Ascending aorta (tissue), 2 donors: Measurements from ENCODE around the gene GOLGA3. TPM values are rescaled to one million over a fixed set of nuclear protein-coding genes. Genes with fewer than 3 reads are reported as not detected.
"Not testable (repeated sequence)": the region's sequence is repeated elsewhere in the genome, so short reads cannot be mapped to it uniquely, and the experiment has no call there.

Experiments
- DNase-seq, 2 donors: peaks; one replicate each; pipeline ENCODE4 v3.0.0-alpha.2; 2019; ENCODE audit warnings: low spot score in 2 of 2
- H3K27ac ChIP-seq, 2 donors: fragments of 200-600 bp; sonication (generic); one replicate each; pipeline ENCODE4 v1.5.1; 2016 to 2017; ENCODE audit warnings: mild to moderate bottlenecking in 1 of 2
- H3K27me3 ChIP-seq: fragments of 200-600 bp; sonication (generic); one replicate; pipeline ENCODE4 v1.5.1; 2017
- H3K36me3 ChIP-seq, 2 donors: fragments of 200-600 bp; sonication (generic); one replicate each; pipeline ENCODE4 v1.5.1; 2016
- H3K4me1 ChIP-seq, 2 donors: fragments of 200-600 bp; sonication (generic); one replicate each; pipeline ENCODE4 v1.5.1; 2016 to 2017; ENCODE audit warnings: mild to moderate bottlenecking in 1 of 2
- H3K4me3 ChIP-seq, 2 donors: fragments of 200-600 bp; sonication (generic); one replicate each; pipeline ENCODE4 v1.5.1; 2016 to 2017; ENCODE audit warnings: mild to moderate bottlenecking in 1 of 2
- H3K9me3 ChIP-seq, 2 donors: fragments of 200-600 bp; sonication (generic); one replicate each; pipeline ENCODE4 v1.5.1; 2016
- intact Hi-C: fragments of 100-400 bp; cut with DNase I; formaldehyde crosslinking; loops from one replicate; pipeline ENCODE4 v1.15.1; 2023
- total RNA-seq: library from RNA; depleted of rRNA; stranded (reverse); fragments of >200 nt; gene quantifications from one replicate; pipeline ENCODE4 v1.1.0, GENCODE V29; 2016
- TF ChIP-seq, protein P1 (sequence below), 3 experiments: fragments of 200-600 bp in 2 of 3; fragments of 450-650 bp in 1 of 3; sonication (generic) in 2 of 3; IDR thresholded peaks; one replicate each; pipeline ENCODE4 v1.5.1; 2016 to 2019; ENCODE audit warnings: antibody characterized with exemption in 3 of 3, mild to moderate bottlenecking in 1 of 3, moderate library complexity in 1 of 3

The GOLGA3 gene, protein sequence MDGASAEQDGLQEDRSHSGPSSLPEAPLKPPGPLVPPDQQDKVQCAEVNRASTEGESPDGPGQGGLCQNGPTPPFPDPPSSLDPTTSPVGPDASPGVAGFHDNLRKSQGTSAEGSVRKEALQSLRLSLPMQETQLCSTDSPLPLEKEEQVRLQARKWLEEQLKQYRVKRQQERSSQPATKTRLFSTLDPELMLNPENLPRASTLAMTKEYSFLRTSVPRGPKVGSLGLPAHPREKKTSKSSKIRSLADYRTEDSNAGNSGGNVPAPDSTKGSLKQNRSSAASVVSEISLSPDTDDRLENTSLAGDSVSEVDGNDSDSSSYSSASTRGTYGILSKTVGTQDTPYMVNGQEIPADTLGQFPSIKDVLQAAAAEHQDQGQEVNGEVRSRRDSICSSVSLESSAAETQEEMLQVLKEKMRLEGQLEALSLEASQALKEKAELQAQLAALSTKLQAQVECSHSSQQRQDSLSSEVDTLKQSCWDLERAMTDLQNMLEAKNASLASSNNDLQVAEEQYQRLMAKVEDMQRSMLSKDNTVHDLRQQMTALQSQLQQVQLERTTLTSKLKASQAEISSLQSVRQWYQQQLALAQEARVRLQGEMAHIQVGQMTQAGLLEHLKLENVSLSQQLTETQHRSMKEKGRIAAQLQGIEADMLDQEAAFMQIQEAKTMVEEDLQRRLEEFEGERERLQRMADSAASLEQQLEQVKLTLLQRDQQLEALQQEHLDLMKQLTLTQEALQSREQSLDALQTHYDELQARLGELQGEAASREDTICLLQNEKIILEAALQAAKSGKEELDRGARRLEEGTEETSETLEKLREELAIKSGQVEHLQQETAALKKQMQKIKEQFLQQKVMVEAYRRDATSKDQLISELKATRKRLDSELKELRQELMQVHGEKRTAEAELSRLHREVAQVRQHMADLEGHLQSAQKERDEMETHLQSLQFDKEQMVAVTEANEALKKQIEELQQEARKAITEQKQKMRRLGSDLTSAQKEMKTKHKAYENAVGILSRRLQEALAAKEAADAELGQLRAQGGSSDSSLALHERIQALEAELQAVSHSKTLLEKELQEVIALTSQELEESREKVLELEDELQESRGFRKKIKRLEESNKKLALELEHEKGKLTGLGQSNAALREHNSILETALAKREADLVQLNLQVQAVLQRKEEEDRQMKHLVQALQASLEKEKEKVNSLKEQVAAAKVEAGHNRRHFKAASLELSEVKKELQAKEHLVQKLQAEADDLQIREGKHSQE (N-terminal part only)
- total RNA-seq = 173 TPM

- Histone ChIP-seq H3K4me3 (peak within 1 kb of the TSS; percentile 79 to 91), H3K27ac (peak within 1 kb of the TSS; percentile 98 to 99), H3K27me3 (no peaks in the 10 kb centered on the region), H3K36me3 (peaks cover 17 to 27% of the 10 kb centered on the region in 2 donors), H3K9me3 (no peaks in the 10 kb centered on the region), H3K4me1 (peaks cover 9 to 16% of the 10 kb centered on the region in 2 donors)
- TF ChIP-seq, protein P1, sequence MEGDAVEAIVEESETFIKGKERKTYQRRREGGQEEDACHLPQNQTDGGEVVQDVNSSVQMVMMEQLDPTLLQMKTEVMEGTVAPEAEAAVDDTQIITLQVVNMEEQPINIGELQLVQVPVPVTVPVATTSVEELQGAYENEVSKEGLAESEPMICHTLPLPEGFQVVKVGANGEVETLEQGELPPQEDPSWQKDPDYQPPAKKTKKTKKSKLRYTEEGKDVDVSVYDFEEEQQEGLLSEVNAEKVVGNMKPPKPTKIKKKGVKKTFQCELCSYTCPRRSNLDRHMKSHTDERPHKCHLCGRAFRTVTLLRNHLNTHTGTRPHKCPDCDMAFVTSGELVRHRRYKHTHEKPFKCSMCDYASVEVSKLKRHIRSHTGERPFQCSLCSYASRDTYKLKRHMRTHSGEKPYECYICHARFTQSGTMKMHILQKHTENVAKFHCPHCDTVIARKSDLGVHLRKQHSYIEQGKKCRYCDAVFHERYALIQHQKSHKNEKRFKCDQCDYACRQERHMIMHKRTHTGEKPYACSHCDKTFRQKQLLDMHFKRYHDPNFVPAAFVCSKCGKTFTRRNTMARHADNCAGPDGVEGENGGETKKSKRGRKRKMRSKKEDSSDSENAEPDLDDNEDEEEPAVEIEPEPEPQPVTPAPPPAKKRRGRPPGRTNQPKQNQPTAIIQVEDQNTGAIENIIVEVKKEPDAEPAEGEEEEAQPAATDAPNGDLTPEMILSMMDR (IDR thresholded peaks at IDR 0.05) = no peak
- intact Hi-C loops = loop anchor here (1.0 to 5.0 kb wide), 10 partner anchors 58 to 1957 kb away; partner anchors contain the start of genes ANKLE2, CHFR, PGAM5 and POLE
- peak; percentile 54 to 95 for DNase-seq
These were observed at the start of gene GOLGA3 for GRCh38 chr12:132828706-132829534. GOLGA3 (minus strand) TSS chr12:132828869; CDS start chr12:132822128, 6,741 bp downstream.

DNA sequence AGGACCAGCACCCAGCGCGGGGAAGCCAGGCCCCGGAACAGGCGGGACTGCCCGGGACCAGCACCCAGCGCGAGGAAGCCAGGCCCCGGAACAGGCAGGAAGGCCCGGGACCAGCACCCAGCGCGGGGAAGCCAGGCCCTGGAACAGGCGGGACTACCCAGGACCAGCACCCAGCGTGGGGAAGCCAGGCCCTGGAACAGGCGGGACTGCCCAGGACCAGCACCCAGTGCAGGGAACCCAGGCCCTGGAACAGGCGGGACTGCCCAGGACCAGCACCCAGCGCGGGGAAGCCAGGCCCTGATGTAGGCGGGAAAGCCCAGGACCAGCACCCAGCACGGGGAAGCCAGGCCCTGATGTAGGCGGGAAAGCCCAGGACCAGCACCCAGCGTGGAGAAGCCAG, 46.0 kb upstream of the GOLGA3 start:
- H3K4me1 ChIP-seq, H3K27ac ChIP-seq, H3K4me3 ChIP-seq, H3K9me3 ChIP-seq, H3K27me3 ChIP-seq, intact Hi-C loops, DNase-seq: not testable (repeated sequence)
- peaks cover 74 to 79% of the 10 kb centered on the region in 2 donors for H3K36me3 ChIP-seq

DNA sequence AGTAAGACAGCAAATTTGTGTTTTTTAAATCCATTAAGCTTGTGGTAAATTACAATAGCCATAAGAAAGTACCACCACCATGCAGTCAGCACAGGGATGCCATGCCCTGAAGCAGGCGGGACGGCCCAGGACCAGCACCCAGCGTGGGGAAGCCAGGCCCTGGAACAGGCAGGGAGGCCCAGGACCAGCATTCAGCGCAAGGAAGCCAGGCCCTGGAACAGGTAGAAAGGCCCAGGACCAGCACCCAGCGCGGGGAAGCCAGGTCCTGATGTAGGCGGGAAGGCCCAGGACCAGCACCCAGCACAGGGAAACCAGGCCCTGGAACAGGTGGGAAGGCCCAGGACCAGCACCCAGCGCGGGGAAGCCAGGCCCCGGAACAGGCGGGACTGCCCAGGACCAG, 45.5 kb upstream of the GOLGA3 start:
- TF ChIP-seq, protein P1 (IDR thresholded peaks at IDR 0.05) = no peak
- Histone ChIP-seq H3K9me3 (no peaks in the 10 kb centered on the region), H3K4me3 (no peak overlapping the region), H3K4me1 (no peaks in the 10 kb centered on the region), H3K27ac (no peak overlapping the region), H3K27me3 (no peaks in the 10 kb centered on the region), H3K36me3 (peaks cover 74 to 83% of the 10 kb centered on the region in 2 donors)
- DNase-seq = no peak
- intact Hi-C loops = no loop called here

GRCh38 chr12:132873724-132874123, 45.1 kb upstream of the GOLGA3 start:
- intact Hi-C loops = no loop called here
- Histone ChIP-seq H3K4me1 (no peaks in the 10 kb centered on the region), H3K27me3 (no peaks in the 10 kb centered on the region), H3K36me3 (peaks cover 74 to 84% of the 10 kb centered on the region in 2 donors), H3K9me3 (no peaks in the 10 kb centered on the region), H3K27ac (no peak overlapping the region), H3K4me3 (no peak overlapping the region)
- DNase-seq = no peak
- TF ChIP-seq, protein P1 (IDR thresholded peaks at IDR 0.05) = no peak

- intact Hi-C loops = no loop called here
- no peak for DNase-seq
- Histone ChIP-seq H3K9me3 (no peaks in the 10 kb centered on the region), H3K27me3 (no peaks in the 10 kb centered on the region), H3K27ac (no peak overlapping the region), H3K4me1 (no peaks in the 10 kb centered on the region), H3K36me3 (peaks cover 76 to 85% of the 10 kb centered on the region in 2 donors), H3K4me3 (no peak overlapping the region)
- TF ChIP-seq, protein P1 (IDR thresholded peaks at IDR 0.05) = no peak
These were observed 44.3 kb upstream of the GOLGA3 start for GRCh38 chr12:132872975-132873421.
